Ishikawa (cell line): ENCODE results near the gene SLAIN2.

Experiments
- CEBPB ChIP-seq: IDR thresholded peaks from 2 replicates; pipeline ENCODE4 v1.6.1; 2012
- CREB1 ChIP-seq: IDR thresholded peaks from 2 replicates; pipeline ENCODE4 v1.6.1; 2012; ENCODE audit warnings: low read depth
- EGR1 ChIP-seq: IDR thresholded peaks from 2 replicates; pipeline ENCODE4 v1.6.1; 2012
- EP300 ChIP-seq: IDR thresholded peaks from 2 replicates; pipeline ENCODE4 v1.6.1; 2012; ENCODE audit warnings: borderline replicate concordance
- FOXM1 ChIP-seq: IDR thresholded peaks from 2 replicates; pipeline ENCODE4 v1.6.1; 2012; ENCODE audit warnings: low read depth, borderline replicate concordance
- MAX ChIP-seq: IDR thresholded peaks from 2 replicates; pipeline ENCODE4 v1.6.1; 2012
- NFIC ChIP-seq: IDR thresholded peaks from 2 replicates; pipeline ENCODE4 v1.6.1; 2012
- RAD21 ChIP-seq: IDR thresholded peaks from 2 replicates; pipeline ENCODE4 v1.6.1; 2012; ENCODE audit warnings: low read depth
- TAF1 ChIP-seq: IDR thresholded peaks from 2 replicates; pipeline ENCODE4 v1.6.1; 2012; ENCODE audit warnings: low read depth, mild to moderate bottlenecking
- TCF12 ChIP-seq: IDR thresholded peaks from 2 replicates; pipeline ENCODE4 v1.6.1; 2012; ENCODE audit warnings: low read depth
- TEAD4 ChIP-seq: IDR thresholded peaks from 2 replicates; pipeline ENCODE4 v1.6.1; 2012
- USF1 ChIP-seq: IDR thresholded peaks from 2 replicates; pipeline ENCODE4 v1.6.1; 2012
- YY1 ChIP-seq: IDR thresholded peaks from 2 replicates; pipeline ENCODE4 v1.6.1; 2012; ENCODE audit warnings: low read depth
- ZBTB7A ChIP-seq: IDR thresholded peaks from 2 replicates; pipeline ENCODE4 v1.6.1; 2012; ENCODE audit warnings: low read depth
- TF ChIP-seq, protein P1 (sequence below): IDR thresholded peaks from 2 replicates; pipeline ENCODE4 v1.6.1; 2012; ENCODE audit warnings: low read depth, mild to moderate bottlenecking

Gene SLAIN2

GRCh38 chr4:48297256-48297846 lies 44.0 kb upstream of the SLAIN2 start:
- TF ChIP-seq ZBTB7A (no peak), TEAD4 (no peak)

- TF ChIP-seq EGR1: no peak
- no peak for TF ChIP-seq NFIC
- no peak for TF ChIP-seq EP300
- TF ChIP-seq YY1: no peak
- TF ChIP-seq TEAD4: no peak
- TF ChIP-seq TCF12: no peak
- TF ChIP-seq FOXM1: no peak
- no peak for TF ChIP-seq ZBTB7A
- no peak for TF ChIP-seq CEBPB
- no peak for TF ChIP-seq USF1
- no peak for TF ChIP-seq TAF1
- TF ChIP-seq CREB1: no peak
- TF ChIP-seq MAX: no peak
- TF ChIP-seq, protein P1, sequence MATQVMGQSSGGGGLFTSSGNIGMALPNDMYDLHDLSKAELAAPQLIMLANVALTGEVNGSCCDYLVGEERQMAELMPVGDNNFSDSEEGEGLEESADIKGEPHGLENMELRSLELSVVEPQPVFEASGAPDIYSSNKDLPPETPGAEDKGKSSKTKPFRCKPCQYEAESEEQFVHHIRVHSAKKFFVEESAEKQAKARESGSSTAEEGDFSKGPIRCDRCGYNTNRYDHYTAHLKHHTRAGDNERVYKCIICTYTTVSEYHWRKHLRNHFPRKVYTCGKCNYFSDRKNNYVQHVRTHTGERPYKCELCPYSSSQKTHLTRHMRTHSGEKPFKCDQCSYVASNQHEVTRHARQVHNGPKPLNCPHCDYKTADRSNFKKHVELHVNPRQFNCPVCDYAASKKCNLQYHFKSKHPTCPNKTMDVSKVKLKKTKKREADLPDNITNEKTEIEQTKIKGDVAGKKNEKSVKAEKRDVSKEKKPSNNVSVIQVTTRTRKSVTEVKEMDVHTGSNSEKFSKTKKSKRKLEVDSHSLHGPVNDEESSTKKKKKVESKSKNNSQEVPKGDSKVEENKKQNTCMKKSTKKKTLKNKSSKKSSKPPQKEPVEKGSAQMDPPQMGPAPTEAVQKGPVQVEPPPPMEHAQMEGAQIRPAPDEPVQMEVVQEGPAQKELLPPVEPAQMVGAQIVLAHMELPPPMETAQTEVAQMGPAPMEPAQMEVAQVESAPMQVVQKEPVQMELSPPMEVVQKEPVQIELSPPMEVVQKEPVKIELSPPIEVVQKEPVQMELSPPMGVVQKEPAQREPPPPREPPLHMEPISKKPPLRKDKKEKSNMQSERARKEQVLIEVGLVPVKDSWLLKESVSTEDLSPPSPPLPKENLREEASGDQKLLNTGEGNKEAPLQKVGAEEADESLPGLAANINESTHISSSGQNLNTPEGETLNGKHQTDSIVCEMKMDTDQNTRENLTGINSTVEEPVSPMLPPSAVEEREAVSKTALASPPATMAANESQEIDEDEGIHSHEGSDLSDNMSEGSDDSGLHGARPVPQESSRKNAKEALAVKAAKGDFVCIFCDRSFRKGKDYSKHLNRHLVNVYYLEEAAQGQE: no peak
Measured at GRCh38 chr4:48299560-48299959, 41.8 kb upstream of the SLAIN2 start.

GRCh38 chr4:48300004-48300403 lies 41.3 kb upstream of the SLAIN2 start:
- TF ChIP-seq EGR1 (no peak), TCF12 (no peak), MAX (no peak), FOXM1 (no peak)
- TF ChIP-seq, protein P1: no peak

- no peak for TF ChIP-seq YY1
- TF ChIP-seq NFIC: no peak
Measured at GRCh38 chr4:48305508-48305907, 35.8 kb upstream of the SLAIN2 start.

DNA sequence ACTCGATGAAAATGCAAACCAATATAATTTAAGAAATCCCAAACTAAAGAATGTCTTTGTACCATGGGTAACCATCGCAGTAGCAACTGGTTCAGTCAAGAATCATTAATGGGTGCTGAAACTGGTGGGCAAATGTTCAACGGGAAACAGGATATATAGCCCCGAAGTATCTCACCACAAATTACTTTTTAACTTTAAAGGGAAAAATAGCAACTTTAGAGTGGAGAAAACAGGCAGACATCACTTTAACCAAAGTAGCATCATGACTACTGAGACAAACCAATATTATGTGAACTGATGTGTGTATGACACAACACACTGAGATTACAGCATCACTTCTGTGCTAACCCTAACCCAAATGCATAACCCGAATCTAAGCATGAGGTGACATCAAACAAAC lies 33.8 kb upstream of the SLAIN2 start:
- TF ChIP-seq TCF12 (no peak), CEBPB (no peak), USF1 (no peak), NFIC (no peak), EP300 (no peak), RAD21 (no peak), EGR1 (no peak), CREB1 (no peak), ZBTB7A (no peak), YY1 (no peak), TAF1 (no peak), MAX (no peak), FOXM1 (no peak), TEAD4 (no peak)
- TF ChIP-seq, protein P1: no peak
